Endothelial cell of umbilical vein (primary cell): ENCODE results near the gene CEP250. TPM values are rescaled to one million over a fixed set of nuclear protein-coding genes. Genes with fewer than 3 reads are reported as not detected.

Experiments used
- BruUV-seq: library from RNA; stranded (reverse); fragments of 400-500 nt; replicated peaks from 2 replicates; lab custom pipeline; 2021; lab: Mats Ljungman, UMichigan
- CTCF ChIA-PET: fragments of 300-600, 350-600 bp; sonication (Branson Sonifier 250); formaldehyde crosslinking; loops from one replicate; lab custom pipeline; 2021; ENCODE audit warnings: antibody characterized with exemption, inconsistent platforms; lab: Charles Lee
- POLR2A ChIA-PET: fragments of 300-600, 350-600 bp; sonication (Branson Sonifier 250); formaldehyde crosslinking; loops from one replicate; lab custom pipeline; 2021; ENCODE audit warnings: antibody characterized with exemption, inconsistent platforms; lab: Charles Lee
- DNase-seq: peaks from one replicate; pipeline ENCODE4 v3.0.0-alpha.2; 2011; ENCODE audit warnings: low read depth, low spot score
- FAIRE-seq: peaks from 2 replicates; lab custom pipeline; 2011; peaks lifted over from hg19 to GRCh38; lab: Jason Lieb, UNC
- H2AFZ ChIP-seq: 2 replicates; pipeline ENCODE4 v1.6.0; 2012; ENCODE audit warnings: low read depth, low read length, control low read depth, inconsistent platforms
- H3K27ac ChIP-seq: 2 replicates; pipeline ENCODE4 v1.5.1; 2011; ENCODE audit warnings: low read depth, mild to moderate bottlenecking, control low read depth, low read length, moderate library complexity; ENCODE audit not compliant: insufficient read depth
- H3K27me3 ChIP-seq, 2 experiments: 2 replicates each; pipeline versions ENCODE4 v1.6.0 to v1.6.1; 2011; ENCODE audit warnings: low read length in 2 of 2, mixed read lengths in 1 of 2; ENCODE audit not compliant: control insufficient read depth in 2 of 2, insufficient read depth in 2 of 2
- H3K36me3 ChIP-seq, 2 experiments: 2 replicates in 1 of 2; 3 replicates in 1 of 2; pipeline ENCODE4 v1.5.1; 2011; ENCODE audit warnings: low read length in 2 of 2, mild to moderate bottlenecking in 1 of 2, moderate library complexity in 1 of 2; ENCODE audit not compliant: control insufficient read depth in 2 of 2, insufficient read depth in 2 of 2; ENCODE audit errors: extremely low read depth in 1 of 2
- H3K4me1 ChIP-seq: 3 replicates; pipeline ENCODE4 v1.5.1; 2011; ENCODE audit warnings: mild to moderate bottlenecking, low read length; ENCODE audit not compliant: control insufficient read depth, insufficient read depth; ENCODE audit errors: extremely low read depth
- H3K4me2 ChIP-seq: 2 replicates; pipeline ENCODE4 v1.6.1; 2011; ENCODE audit warnings: low read length, control low read depth, mixed read lengths; ENCODE audit not compliant: insufficient read depth
- H3K4me3 ChIP-seq, 3 experiments: fragments of 200-600 bp in 1 of 3; sonication (generic), shearing (Covaris generic) in 1 of 3; replicated peaks in 1 of 3; 2 replicates each; pipeline ENCODE4 v1.5.1; 2011 to 2016; ENCODE audit warnings: control low read depth in 3 of 3, low read length in 3 of 3, mild to moderate bottlenecking in 2 of 3, inconsistent platforms in 1 of 3, low read depth in 1 of 3, moderate library complexity in 1 of 3; ENCODE audit not compliant: insufficient read depth in 1 of 3
- H3K79me2 ChIP-seq: 2 replicates; pipeline ENCODE4 v1.6.0; 2012; ENCODE audit warnings: low read length, inconsistent platforms; ENCODE audit not compliant: control insufficient read depth, insufficient read depth
- H3K9ac ChIP-seq: replicated peaks from 2 replicates; pipeline ENCODE3; 2011; ENCODE audit warnings: low read length, control low read depth; ENCODE audit not compliant: insufficient read depth; ENCODE audit errors: extremely low read depth
- H3K9me1 ChIP-seq: replicated peaks from 3 replicates; pipeline ENCODE4 v1.6.0; 2011; ENCODE audit warnings: mild to moderate bottlenecking, low read length; ENCODE audit not compliant: control insufficient read depth, insufficient read depth; ENCODE audit errors: extremely low read depth
- H3K9me3 ChIP-seq: replicated peaks from 2 replicates; pipeline ENCODE4 v1.5.1; 2012; ENCODE audit warnings: low read length, inconsistent platforms; ENCODE audit not compliant: control insufficient read depth, insufficient read depth
- H4K20me1 ChIP-seq: replicated peaks from 2 replicates; pipeline ENCODE3; 2011; ENCODE audit warnings: mild to moderate bottlenecking, low read length; ENCODE audit not compliant: control insufficient read depth, insufficient read depth; ENCODE audit errors: extremely low read depth
- CTCF ChIP-seq, 2 donors: IDR thresholded peaks; 1 replicate in 1 of 2; 2 replicates in 1 of 2; pipeline ENCODE4 v1.5.1; 2011; ENCODE audit warnings: low read length in 2 of 2, mild to moderate bottlenecking in 2 of 2, moderate library complexity in 2 of 2, control low read depth in 1 of 2, inconsistent platforms in 1 of 2, low read depth in 1 of 2; ENCODE audit not compliant: insufficient read depth in 1 of 2; ENCODE audit errors: extremely low read depth in 1 of 2
- EZH2 ChIP-seq: IDR thresholded peaks from 2 replicates; pipeline ENCODE4 v1.6.1; 2012; ENCODE audit warnings: borderline replicate concordance, low read depth, mild to moderate bottlenecking, moderate library complexity, low read length, inconsistent platforms; ENCODE audit not compliant: severe bottlenecking
- FOS ChIP-seq: IDR thresholded peaks from 2 replicates; pipeline ENCODE4 v1.6.1; 2011; ENCODE audit warnings: mild to moderate bottlenecking, low read length, moderate library complexity, borderline replicate concordance; ENCODE audit not compliant: insufficient read depth
- GATA2 ChIP-seq: IDR thresholded peaks from 2 replicates; pipeline ENCODE4 v1.7.0; 2011; ENCODE audit warnings: low read depth, mild to moderate bottlenecking, moderate library complexity, mixed read lengths, low read length; ENCODE audit not compliant: insufficient read length, insufficient read depth
- JUN ChIP-seq: IDR thresholded peaks from 2 replicates; pipeline ENCODE4 v1.6.1; 2011; ENCODE audit warnings: borderline replicate concordance, low read depth; ENCODE audit not compliant: insufficient read length, insufficient read depth
- MYC ChIP-seq: IDR thresholded peaks from one replicate; pipeline ENCODE4 v1.6.1; 2011; ENCODE audit warnings: mild to moderate bottlenecking, low read depth, low read length
- POLR2A ChIP-seq: IDR thresholded peaks from 2 replicates; pipeline ENCODE4 v1.6.1; 2012; ENCODE audit warnings: low read depth, mild to moderate bottlenecking, control low read depth, low read length
- POLR2AphosphoS5 ChIP-seq: IDR thresholded peaks from 2 replicates; pipeline ENCODE4 v1.6.1; 2012; ENCODE audit warnings: low read depth, mild to moderate bottlenecking, control low read depth, low read length, moderate library complexity; ENCODE audit not compliant: insufficient read depth
- dilution Hi-C: fragments of 300-500 bp; cut with MboI; formaldehyde crosslinking; loops from one replicate; pipeline ENCODE4 v1.15.0; 2019; ENCODE audit warnings: low sequenced_read_pairs; ENCODE audit not compliant: extremely low pct_ligation_motif_present
- intact Hi-C: fragments of 100-400 bp; cut with micrococcal nuclease; formaldehyde crosslinking; loops from one replicate; pipeline ENCODE4 v1.10.0; 2022
- polyA plus RNA-seq, 4 experiments: library from polyadenylated mRNA; depleted of rRNA in 3 of 4; stranded (reverse) in 3 of 4; unstranded in 1 of 4; fragments of >200 nt; gene quantifications; 2 replicates each; pipeline versions ENCODE4 v1.2.1 to v1.2.3, GENCODE V29; 2011 to 2012; ENCODE audit warnings: missing spikeins in 1 of 4
- total RNA-seq: library from RNA; stranded (reverse); gene quantifications from 2 replicates; pipeline ENCODE4 v1.2.3, GENCODE V29; 2021
- TF ChIP-seq, protein P1 (sequence below): IDR thresholded peaks from 2 replicates; pipeline ENCODE4 v1.6.1; 2011; ENCODE audit not compliant: insufficient read depth, insufficient read length

Gene CEP250
- total and polyA plus RNA-seq, 2 donors (not counting 3 experiments of a cell fraction or from before 2014, with no cell fraction given): 5.3 to 58.9 TPM

- no peaks in the 10 kb centered on the region for H3K9me3 ChIP-seq
- no peaks in the 10 kb centered on the region for H3K36me3 ChIP-seq
- DNase-seq: no peak
- FAIRE-seq: no peak
- POLR2A ChIA-PET: no interaction called here
- H3K4me3 ChIP-seq: no peak within 1 kb of the TSS
- H2AFZ ChIP-seq: no peak within 1 kb of the TSS
- H3K27ac ChIP-seq: no peak within 1 kb of the TSS
- no TSS peak for BruUV-seq
- intact Hi-C loops: no loop called here
- CTCF ChIA-PET: no interaction called here
- dilution Hi-C loops: no loop called here
- H3K9ac ChIP-seq: no peak within 1 kb of the TSS
- no peaks in the 10 kb centered on the region for H3K27me3 ChIP-seq
- H3K4me1 ChIP-seq: no peaks in the 10 kb centered on the region
- no peak within 1 kb of the TSS for H3K4me2 ChIP-seq
- H3K79me2 ChIP-seq: no peaks in the 10 kb centered on the region
- TF ChIP-seq EZH2 (no peak), FOS (no peak), CTCF (IDR thresholded peaks at IDR 0.05; ENCODE audit: extremely low read depth in 1 of 2, insufficient read depth in 1 of 2, low read depth in 1 of 2, low read length in 2 of 2) (no peak), JUN (no peak), MYC (no peak), POLR2A (no peak), GATA2 (no peak), POLR2AphosphoS5 (no peak)
- TF ChIP-seq, protein P1, sequence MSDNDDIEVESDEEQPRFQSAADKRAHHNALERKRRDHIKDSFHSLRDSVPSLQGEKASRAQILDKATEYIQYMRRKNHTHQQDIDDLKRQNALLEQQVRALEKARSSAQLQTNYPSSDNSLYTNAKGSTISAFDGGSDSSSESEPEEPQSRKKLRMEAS: no peak
- no peaks in the 10 kb centered on the region for H4K20me1 ChIP-seq
- no peaks in the 10 kb centered on the region for H3K9me1 ChIP-seq
Observed at GRCh38 chr20:35529552-35529951, 74.2 kb downstream of the CEP250 start, which contains the start of gene C20orf173. C20orf173 (minus strand) TSS chr20:35529652; CDS start chr20:35529373, 279 bp downstream.
